GM19023 (cell line): ENCODE data around the gene KIF13A.
"Not testable (repeated sequence)": the region's sequence is repeated elsewhere in the genome, so short reads cannot be mapped to it uniquely, and the experiment has no call there.

ENCODE experiments used
- ATAC-seq: cut with Tn5 transposase; IDR thresholded peaks from one replicate; pipeline ENCODE4 v1.9.1; 2021; ENCODE audit warnings: mild to moderate bottlenecking, moderate library complexity; ENCODE audit not compliant: unreplicated experiment

KIF13A gene

DNA sequence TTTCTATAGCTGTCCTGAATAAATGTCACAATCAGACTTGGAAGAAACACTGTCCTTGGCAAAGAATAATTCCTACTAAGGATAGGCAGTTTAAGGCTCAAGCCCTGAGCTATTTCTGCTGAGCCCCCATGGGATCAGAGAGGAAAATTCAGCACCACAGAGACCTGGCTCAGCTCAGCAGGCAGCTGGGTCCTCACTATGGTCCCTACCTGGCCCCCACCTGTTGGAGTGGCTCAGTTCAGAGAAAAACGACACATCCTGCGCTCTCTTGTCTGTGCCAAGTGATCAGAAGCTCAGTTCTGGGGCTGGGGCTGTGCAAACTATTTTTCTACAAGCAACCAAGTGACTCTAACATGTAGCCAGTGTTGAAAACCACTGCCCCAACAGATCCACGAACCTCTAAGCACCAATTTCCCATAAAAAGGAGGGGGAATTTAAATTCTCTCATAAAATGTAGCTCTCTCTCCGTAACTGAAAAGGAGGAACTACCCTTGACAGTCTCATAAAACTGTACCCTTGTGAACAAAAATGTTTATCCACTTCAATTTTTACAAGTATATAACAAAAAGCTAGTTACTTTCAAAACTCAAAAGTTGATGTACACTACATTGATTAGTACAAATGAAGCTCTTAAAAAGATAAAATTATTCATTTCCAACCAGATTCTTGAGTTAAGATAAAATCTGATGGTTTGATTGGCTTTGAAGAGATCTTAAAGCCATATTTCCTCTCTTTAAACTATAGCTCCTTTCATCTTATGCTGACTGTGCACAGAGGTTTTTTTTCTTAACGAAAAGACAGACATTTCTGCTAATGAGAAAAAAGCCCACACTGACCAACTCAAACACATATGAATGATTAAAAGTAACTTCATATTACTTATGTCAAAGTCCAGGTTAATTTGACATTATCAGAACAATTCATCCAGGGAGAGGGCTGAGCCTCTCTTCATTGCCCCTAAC, 52.0 kb downstream of the KIF13A start:
- ATAC-seq = no peak

DNA sequence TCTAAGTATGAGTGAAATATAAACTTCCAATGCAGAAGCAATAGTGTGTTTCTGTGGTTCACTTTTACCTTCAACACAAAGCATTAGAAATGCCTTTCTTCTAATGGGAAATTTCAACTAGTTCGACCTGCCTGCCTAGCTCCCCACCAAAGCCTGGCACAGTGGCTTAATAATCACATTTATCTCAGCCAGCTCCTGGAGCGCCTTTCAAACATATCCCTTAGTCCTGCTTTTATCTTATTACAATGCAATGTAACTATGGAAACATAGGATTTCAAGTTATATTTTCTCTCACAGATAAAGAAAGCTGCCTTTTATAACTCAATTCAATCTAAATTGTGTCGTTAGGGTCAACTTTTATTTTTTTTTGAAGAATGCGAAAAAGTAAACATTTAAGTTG, 53.7 kb downstream of the KIF13A start:
- no peak for ATAC-seq

DNA sequence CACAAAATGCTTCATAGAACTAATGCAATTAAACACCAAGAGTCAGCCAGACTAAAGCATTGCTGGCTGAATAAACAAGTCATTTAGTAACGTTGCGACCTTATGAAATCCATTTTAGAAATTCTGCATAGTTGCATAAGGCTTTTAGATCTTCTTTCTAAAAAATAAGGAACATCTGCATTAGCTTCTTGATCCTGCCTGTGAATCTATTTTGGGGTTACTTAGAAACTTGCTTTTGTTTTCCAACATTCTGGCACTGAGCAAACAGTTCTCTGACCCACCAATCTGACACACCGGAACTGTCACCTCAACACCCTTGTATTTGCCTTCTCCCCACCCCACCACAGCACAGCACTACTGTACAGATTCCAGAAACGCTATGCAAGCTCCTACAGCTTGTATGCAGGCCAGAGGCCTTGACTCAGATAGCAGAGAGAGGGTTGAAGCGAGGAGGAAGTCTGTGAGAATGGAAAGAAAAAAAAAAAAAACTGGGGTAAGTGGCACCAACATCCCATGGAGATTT, 55.0 kb downstream of the KIF13A start:
- no peak for ATAC-seq

DNA sequence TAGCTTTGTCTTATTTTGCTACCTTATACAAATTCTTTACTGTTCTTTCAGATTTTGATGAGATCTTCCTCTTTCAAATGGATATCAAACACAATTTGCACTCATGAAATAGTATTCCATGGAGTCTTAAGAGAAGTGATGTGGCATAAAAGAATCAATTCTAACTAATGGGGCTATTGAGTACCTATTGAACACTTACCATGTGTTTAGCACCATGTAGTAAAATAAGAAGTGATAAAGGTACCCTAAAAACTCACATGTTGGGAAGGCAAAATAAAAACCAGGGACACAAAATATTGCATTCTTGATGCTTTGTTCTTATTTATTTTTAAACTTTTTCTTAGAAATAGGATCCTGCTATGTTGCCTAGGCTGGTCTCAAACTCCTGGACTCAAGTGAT, 56.2 kb downstream of the KIF13A start:
- ATAC-seq = no peak

DNA sequence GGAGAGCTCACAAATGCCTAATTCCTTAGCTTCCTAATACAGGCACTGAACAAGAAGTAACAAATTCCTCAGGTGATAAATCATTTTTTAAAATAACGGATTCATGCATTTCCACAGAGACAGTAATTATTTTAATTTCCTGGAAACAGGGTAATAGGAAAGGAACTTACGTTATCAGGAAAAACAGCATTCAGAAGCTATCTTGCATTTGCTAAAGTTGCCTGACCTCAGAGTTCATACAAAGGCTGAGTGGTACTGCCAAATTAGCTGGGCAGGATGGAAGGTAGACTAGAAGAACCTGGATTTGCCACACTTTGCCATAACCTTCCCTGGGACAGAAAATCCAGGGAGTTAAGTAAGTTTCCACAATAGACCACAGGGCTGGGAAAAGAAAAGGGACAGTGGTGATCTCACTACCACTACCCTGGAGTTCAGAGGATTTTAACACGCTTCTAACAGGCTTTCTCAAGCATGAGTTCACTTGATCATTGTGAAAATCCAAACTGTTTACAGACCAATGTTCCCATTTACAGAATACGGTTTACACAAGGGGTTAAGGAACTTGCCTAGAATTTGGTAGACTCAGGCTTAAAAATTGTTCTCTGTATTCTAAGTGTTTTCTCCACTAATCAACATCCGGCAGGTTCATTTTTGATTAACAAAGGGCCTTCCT, 57.0 kb downstream of the KIF13A start:
- no peak for ATAC-seq

DNA sequence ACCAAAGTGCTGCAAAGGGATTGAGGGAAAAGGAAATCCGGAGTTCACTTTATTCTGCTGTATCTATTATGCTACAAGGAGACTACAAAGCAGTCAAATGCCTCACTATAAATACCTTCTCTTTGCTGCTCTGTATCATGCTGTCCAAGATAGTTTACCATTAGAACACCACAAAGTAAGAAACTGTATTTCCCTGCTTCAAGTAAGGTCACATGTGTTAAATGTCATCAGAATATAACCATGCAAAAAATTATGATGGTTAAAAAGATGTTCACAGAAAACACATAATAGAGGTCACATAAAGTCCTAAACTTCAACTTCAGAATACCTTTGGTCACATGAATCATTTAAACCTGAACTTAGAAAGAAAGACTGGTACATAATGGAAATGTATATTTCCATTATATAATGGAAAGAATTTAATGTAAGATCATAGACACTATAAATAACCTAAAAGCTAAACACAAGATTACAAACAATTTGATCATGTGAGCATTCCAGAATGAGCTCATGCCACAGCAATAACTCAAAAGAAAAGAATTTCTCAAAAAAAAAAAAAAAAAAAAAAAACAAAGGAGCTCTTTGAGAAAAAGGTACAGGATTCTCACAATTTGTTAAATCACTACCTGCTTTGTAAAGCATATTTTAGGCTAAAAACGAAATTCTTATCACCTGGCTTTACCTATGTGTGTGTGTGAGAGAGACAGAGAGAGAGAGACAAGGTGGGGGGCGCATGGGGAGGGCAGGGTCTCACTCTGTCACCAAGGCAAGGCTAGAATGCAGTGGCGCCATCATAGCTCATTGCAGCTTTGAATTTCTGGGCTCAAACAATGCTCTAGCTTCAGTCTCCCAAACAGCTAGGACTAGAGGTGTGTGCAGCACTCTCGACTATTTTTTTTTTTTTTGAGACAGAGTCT, 58.7 kb downstream of the KIF13A start:
- no peak for ATAC-seq

DNA sequence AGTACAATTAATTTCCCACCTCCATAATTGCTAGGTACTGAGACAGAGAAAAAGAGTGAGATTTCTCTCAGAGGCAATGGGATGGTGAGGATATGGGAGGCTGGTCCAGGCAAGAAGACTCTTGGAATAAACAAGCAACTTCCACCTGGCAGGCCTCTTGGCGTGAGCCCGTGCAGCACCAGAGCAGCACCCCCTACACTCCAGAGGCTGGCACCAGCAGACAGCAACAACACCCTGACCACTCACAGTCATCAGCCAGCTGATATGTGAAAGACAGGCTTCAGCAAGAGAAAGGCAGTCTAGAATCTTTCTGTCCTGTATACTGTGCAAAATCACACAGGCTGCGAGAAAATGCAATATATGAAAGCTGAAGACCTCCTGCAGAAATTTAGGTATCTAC, 59.7 kb downstream of the KIF13A start:
- no peak for ATAC-seq

DNA sequence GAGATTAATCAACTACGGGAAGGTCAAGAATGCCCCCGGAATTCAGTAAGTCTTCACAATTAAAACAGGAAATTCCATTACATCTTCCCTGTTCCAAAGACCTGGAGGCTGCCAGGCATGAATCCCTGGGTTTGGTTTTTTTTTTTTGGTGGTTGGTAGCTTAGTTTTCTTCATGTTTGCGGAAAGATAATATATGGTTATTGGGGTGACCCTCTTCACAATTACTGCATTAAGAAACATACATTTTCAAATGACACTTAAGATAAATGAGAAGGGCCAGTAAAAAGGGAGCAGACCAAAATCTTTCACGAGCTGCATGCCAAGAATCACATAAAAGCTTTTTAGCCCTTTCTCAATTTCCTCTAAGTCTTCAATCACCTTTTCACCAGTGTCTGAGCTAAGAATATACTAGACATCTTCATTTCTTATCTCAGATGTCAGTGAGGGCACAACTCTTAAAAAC, 64.0 kb downstream of the KIF13A start:
- ATAC-seq = no peak

DNA sequence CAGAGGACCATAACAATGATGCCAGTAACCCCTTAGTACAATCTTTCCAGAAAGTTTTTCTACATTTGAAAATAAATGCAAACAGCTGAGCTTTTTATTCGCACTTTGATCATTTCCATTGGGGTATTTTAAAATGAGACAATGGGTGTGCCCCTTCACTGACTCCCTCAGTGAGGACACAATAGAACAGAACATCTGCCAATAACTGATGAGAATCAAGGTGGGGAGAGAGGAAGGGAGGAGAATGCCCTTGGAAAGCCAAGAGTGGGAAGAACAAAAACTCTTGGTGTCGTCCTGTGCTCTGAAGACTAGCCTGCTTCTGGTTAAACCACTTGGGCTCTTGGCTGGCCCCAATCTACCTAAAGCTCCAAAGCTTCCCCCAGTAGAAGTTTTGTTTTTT, 66.0 kb downstream of the KIF13A start:
- ATAC-seq = no peak

DNA sequence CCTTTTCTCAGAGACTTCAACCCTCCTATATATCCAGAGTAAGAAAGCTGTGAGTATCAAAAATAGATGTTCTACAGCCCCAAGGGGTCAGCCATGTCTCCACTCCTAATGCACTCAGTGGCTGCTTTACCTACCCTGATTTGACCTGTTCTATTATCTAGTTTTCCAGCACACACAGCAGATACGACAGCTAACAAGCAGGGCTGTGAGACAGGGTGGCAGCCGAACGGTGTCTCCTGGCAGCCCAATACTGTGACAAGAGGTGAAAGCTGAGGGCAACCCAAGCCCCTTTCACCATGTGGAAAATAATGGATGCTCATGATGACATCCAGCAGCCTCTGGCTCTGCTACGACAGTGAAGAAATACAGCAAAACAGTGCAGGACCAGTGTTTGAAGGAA, 67.9 kb downstream of the KIF13A start:
- ATAC-seq = no peak

DNA sequence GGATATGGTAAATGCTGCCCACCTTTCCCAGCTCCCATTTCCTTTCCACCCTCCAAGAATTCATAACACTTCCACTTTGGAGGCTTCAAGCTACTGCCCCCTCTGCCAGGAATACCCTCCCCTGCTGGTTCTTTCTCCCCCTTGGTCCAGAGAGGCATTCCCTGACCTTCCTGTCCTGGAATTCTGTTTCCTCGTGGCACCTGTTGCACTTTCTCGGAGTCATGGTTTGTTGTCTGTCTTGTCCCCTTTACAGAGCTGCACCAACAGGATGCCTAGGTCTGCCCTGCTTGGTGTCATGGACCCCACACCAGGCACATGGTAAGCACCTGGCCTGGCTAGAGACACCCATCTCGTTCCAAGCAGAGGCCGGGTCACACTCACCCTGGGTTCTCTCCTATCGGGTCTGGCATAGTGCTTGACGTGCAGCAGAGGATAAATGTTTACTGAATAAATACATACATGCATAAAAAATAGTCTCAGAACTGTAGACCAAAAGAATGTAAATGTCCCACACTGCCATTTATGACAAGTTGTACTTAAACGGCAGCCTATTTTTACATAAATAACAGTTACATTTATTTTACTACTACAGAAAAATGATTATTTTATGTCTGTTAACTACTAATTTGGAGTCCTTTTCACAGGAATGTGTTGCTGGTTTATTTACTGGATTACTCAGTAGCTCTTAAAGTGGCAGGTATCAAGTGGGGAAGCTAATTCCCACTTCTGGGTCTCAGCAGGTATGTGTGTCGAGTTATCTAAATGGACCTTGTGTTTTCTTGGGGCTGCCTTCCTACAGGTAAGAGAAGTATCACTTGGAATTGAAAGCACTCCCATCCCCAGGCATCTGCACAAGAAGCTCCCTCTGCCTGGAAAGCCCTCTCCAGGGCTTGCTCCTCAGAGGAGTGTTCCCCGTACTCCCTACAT, 69.3 kb downstream of the KIF13A start:
- no peak for ATAC-seq

DNA sequence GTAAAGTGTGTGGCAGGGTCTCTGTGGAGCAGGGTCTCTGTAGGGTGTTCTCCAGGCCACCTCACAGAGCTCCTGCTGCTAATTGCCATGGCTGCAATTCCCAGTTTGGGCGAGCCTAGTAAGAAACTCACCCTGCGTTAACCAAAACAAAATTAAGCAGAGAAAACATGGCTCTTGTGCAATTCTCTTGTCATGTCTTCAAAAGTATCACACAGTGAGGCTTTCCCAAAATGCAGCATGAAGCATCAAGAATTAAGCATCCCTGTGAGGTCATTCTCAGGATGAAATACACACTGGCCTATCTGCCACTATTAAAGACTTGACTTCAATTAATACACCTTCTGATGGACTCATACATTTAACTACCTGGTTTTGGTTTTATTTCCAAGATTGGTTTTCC, 72.8 kb downstream of the KIF13A start:
- ATAC-seq = no peak

DNA sequence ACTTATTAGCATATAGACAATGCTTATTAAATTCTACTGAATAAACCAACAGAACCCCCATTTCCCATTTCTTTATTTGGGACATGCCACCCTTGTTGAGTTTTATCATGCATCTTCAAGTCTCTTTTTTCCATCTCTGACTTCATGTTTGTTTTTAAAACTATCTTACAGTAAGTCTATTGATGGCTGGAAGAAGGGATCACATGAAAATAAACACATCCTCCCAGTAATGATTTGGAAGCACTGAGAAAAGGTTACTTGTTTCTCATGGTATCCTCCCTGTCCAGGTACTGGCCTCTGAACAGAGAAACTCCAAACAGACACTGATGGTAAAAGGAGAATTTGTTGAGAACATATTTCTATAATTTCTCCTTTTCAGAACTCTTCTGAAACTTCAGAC, 74.9 kb downstream of the KIF13A start:
- no peak for ATAC-seq

DNA sequence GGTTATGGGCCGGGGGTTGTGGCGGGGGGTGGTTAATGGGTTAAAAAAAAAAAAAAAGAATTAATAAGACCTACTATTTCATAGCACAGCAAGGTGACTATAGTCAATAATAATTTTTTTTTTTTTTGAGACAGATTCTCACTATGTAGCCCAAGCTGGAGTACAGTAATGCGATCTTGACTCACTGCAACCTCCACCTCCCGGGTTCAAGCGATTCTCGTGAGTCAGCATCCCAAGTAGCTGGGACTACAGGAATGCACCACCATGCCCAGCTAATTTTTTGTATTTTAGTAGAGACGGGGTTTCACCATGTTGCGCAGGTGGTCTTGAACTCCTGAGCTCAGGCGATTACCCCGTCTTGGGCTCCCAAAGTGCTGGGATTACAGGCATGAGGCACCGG, 75.8 kb downstream of the KIF13A start:
- ATAC-seq = not testable (repeated sequence)

DNA sequence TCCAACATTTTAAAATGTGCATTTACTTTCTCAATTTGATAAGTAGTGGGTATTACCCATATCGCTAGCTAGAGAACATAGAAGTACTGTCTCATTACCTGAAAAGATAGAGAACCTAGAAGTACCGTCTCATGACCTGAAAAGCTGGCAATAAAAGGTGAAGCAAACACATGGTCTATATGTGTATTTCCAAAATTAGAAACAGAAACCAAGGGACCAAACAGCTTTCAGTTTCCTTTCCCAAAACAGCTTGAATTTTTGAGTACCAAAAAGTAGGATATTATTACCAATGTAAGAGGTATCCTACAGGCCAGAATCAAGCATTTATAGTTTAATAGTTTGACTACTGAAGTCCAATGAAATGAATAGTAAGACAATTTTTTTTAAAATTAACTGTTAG, 77.2 kb downstream of the KIF13A start:
- ATAC-seq = no peak

DNA sequence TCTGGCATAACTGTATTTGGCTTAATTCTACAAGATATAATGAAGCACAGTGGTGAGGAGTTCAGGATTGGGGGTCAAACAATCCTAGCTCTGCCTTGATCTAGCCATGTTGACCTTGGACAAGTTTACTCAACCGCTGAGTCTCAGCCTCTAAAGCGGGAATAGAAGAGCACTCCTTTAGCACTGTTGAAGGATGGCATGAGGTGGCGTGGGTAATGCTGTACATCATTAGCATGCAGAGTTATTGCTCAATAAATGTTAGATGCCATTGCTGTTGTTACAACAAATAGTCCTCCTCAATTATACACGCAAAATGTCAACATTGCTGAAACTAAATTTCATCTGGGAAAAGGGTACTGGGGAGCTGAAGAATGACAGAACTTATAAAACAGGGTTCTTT, 78.6 kb downstream of the KIF13A start:
- ATAC-seq = no peak

DNA sequence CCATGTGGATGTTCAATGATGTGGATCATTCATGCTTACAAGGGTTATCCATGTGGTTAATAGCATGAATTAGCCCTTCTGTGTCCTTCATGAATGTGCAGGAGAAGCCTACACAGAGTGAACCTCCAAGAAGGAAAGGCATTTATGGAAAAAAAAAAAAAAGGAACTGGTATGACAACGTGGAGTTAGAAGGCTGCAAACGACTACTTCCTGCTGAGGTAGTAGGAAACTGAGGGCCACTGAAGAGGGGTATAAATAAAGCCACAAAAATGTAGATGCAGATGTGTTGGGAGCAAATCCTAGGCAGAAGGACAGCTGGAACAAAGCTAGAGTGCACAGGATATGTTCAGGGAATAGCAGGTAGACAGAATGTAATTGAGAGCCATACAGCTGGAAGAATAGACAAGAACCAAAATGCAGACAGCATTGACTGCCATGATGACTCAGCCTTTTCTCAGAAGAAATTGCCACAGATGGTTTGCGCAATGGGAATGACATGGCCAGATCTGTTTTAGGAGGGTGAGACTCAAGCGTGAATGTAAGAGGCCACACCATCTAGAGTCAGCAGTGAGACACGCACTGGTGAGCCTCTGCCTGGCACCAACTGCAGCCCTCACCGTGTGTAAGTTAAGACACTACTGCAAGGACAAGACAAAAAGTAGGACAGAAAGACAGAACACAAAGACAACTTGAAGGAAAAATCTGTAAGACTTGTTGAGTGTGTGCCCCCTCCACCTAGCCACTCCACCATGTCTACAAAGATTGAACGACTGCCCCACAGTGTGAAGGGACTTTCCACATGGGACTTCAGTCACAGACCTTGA, 79.8 kb downstream of the KIF13A start:
- no peak for ATAC-seq

DNA sequence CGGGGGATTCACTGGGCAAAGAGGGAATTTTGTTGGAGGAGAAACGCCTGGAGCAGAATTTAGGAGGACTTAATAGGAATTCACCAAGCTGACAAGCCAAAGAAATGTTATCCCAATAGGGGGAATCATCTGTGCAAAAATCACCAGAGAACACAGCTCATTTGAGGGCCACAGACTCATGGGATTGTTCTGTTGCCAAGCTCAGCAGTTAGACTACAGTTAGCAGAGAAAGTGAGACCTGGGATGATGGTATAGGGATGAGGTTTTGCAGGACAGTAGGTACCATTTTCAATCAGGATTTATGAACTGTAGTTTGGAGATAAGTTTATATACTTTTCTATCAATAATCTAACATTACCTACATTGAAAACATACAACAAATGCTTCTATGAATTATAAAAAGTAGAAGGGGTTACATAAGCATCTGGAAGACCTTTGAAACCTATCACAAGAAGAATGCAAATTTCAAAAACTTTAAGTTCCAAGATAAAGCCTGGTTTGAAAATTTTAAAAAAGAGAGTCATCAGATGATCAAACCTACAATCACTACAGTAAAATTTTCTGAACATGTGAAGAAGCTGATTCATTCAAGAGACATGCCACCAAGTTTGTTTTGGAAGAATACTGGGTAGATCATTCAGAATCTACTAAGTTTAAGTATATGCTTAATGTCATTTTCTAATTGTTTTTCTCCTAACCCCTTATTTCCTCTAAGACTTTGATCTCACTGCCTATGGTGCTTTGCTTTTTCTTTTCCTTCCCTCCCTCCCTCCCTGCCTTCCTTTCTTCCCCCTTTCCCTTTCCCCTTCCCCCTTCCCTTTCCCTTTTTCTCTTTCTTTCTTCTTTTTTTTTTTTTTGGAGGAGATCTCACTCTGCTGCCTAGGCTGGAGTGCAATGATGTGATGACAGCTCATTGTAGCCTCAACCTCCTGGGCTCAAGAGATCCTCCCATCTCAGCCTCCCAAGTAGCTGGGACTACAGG, 81.5 kb downstream of the KIF13A start:
- ATAC-seq = no peak
